HEK293 (cell line): ENCODE results near the gene CTNNA2.

ENCODE experiments used
- CTCF ChIA-PET: fragments of 350-600 bp; formaldehyde crosslinking; extraction: SDS; loops from one replicate; lab custom pipeline; 2021; ENCODE audit warnings: antibody characterized with exemption; lab: Yijun Ruan, JAX
- POLR2A ChIA-PET: fragments of 300-600 bp; formaldehyde crosslinking; extraction: SDS; loops from one replicate; lab custom pipeline; 2020; ENCODE audit warnings: antibody characterized with exemption, inconsistent platforms; lab: Yijun Ruan, JAX
- H3K27ac ChIP-seq: fragments of 200-500 bp; sonication (Bioruptor generic); 2 replicates; pipeline ENCODE4 v1.5.1; 2014; ENCODE audit warnings: low read depth, low read length, control low read depth, inconsistent platforms; ENCODE audit errors: extremely low read depth
- H3K36me3 ChIP-seq, 2 experiments: fragments of 200-500 bp in 1 of 2; sonication (Bioruptor generic) in 1 of 2; 1 replicate in 1 of 2; 2 replicates in 1 of 2; pipeline ENCODE4 v1.5.1; 2014 to 2017; ENCODE audit warnings: inconsistent platforms in 2 of 2, low read length in 2 of 2; ENCODE audit not compliant: control insufficient read depth in 2 of 2, insufficient read depth in 1 of 2
- H3K4me1 ChIP-seq: fragments of 200-500 bp; sonication (Bioruptor generic); 2 replicates; pipeline ENCODE4 v1.5.1; 2014; ENCODE audit warnings: mild to moderate bottlenecking, low read length, inconsistent platforms; ENCODE audit not compliant: control insufficient read depth, insufficient read depth
- H3K4me3 ChIP-seq: 2 replicates; pipeline ENCODE4 v1.5.1; 2011; ENCODE audit warnings: low read depth, mild to moderate bottlenecking, control low read depth, low read length, moderate library complexity
- H3K9me3 ChIP-seq: fragments of 200-500 bp; sonication (Bioruptor generic); 2 replicates; pipeline ENCODE4 v1.5.1; 2014; ENCODE audit warnings: low read depth, low read length, inconsistent platforms; ENCODE audit not compliant: control insufficient read depth, insufficient read depth
- BCL11A ChIP-seq: fragments of 450-650 bp; formaldehyde crosslinking; IDR thresholded peaks from 2 replicates; pipeline ENCODE4 v1.5.1; 2016; ENCODE audit warnings: low read depth, missing biosample characterization, missing genetic modification characterization
- GFI1B ChIP-seq: fragments of 450-650 bp; formaldehyde crosslinking; IDR thresholded peaks from 2 replicates; pipeline ENCODE4 v1.5.1; 2016; ENCODE audit warnings: missing biosample characterization, missing genetic modification characterization
- HOXC10 ChIP-seq: sonication (generic); formaldehyde crosslinking; IDR thresholded peaks from 2 replicates; pipeline ENCODE4 v1.8.1; 2023; ENCODE audit warnings: mild to moderate bottlenecking, missing genetic modification reagents
- PATZ1 ChIP-seq: fragments of 450-650 bp; formaldehyde crosslinking; IDR thresholded peaks from 2 replicates; pipeline ENCODE4 v1.5.1; 2016; ENCODE audit warnings: missing biosample characterization, missing genetic modification characterization
- SP3 ChIP-seq: fragments of 450-650 bp; formaldehyde crosslinking; IDR thresholded peaks from 2 replicates; pipeline ENCODE4 v1.5.1; 2016; ENCODE audit warnings: missing biosample characterization, missing genetic modification characterization
- SP7 ChIP-seq: fragments of 450-650 bp; formaldehyde crosslinking; IDR thresholded peaks from 2 replicates; pipeline ENCODE4 v1.5.1; 2016; ENCODE audit warnings: missing biosample characterization, missing genetic modification characterization
- ZBTB11 ChIP-seq: fragments of 450-650 bp; formaldehyde crosslinking; conservative IDR thresholded peaks from 2 replicates; pipeline ENCODE4 v1.5.1; 2016; ENCODE audit warnings: low read depth, missing biosample characterization, missing genetic modification characterization
- ZBTB48 ChIP-seq: fragments of 450-650 bp; formaldehyde crosslinking; IDR thresholded peaks from 2 replicates; pipeline ENCODE4 v1.5.1; 2016; ENCODE audit warnings: missing biosample characterization, missing genetic modification characterization
- ZIC2 ChIP-seq: fragments of 450-650 bp; formaldehyde crosslinking; IDR thresholded peaks from 2 replicates; pipeline ENCODE4 v1.5.1; 2016; ENCODE audit warnings: missing biosample characterization, missing genetic modification characterization
- ZNF10 ChIP-seq: fragments of 450-650 bp; formaldehyde crosslinking; IDR thresholded peaks from 2 replicates; pipeline ENCODE4 v1.5.1; 2017; ENCODE audit warnings: missing biosample characterization, missing genetic modification characterization
- ZNF169 ChIP-seq: fragments of 450-650 bp; formaldehyde crosslinking; IDR thresholded peaks from 2 replicates; pipeline ENCODE4 v1.5.1; 2016; ENCODE audit warnings: missing biosample characterization, missing genetic modification characterization
- ZNF280C ChIP-seq: fragments of 450-650 bp; formaldehyde crosslinking; IDR thresholded peaks from 2 replicates; pipeline ENCODE4 v1.5.1; 2016; ENCODE audit warnings: missing biosample characterization, missing genetic modification characterization
- ZNF341 ChIP-seq: fragments of 450-650 bp; formaldehyde crosslinking; IDR thresholded peaks from 2 replicates; pipeline ENCODE4; 2016; ENCODE audit warnings: low read depth, missing biosample characterization, missing genetic modification characterization
- ZNF521 ChIP-seq: fragments of 450-650 bp; formaldehyde crosslinking; IDR thresholded peaks from 2 replicates; pipeline ENCODE4 v1.5.1; 2017; ENCODE audit warnings: missing biosample characterization, mild to moderate bottlenecking, missing genetic modification characterization
- ZNF544 ChIP-seq: fragments of 450-650 bp; formaldehyde crosslinking; IDR thresholded peaks from 2 replicates; pipeline ENCODE4 v1.5.0; 2017; ENCODE audit warnings: missing biosample characterization, missing genetic modification characterization
- ZNF558 ChIP-seq: fragments of 450-650 bp; formaldehyde crosslinking; IDR thresholded peaks from 2 replicates; pipeline ENCODE4 v1.5.1; 2016; ENCODE audit warnings: missing biosample characterization, missing genetic modification characterization
- ZNF701 ChIP-seq: fragments of 450-650 bp; formaldehyde crosslinking; IDR thresholded peaks from 2 replicates; pipeline ENCODE4 v1.5.1; 2016; ENCODE audit warnings: missing biosample characterization, missing genetic modification characterization
- TF ChIP-seq, protein P1 (sequence below): fragments of 450-650 bp; formaldehyde crosslinking; IDR thresholded peaks from 2 replicates; pipeline ENCODE4 v1.5.1; 2016; ENCODE audit warnings: missing biosample characterization, missing genetic modification characterization
- TF ChIP-seq, protein P2 (sequence below): fragments of 450-650 bp; formaldehyde crosslinking; IDR thresholded peaks from 2 replicates; pipeline ENCODE4 v1.5.1; 2016; ENCODE audit warnings: missing biosample characterization, missing genetic modification characterization, borderline replicate concordance
- TF ChIP-seq, protein P3 (sequence below): fragments of 450-650 bp; formaldehyde crosslinking; IDR thresholded peaks from 2 replicates; pipeline ENCODE4 v1.5.1; 2017; ENCODE audit warnings: missing biosample characterization, mild to moderate bottlenecking, missing genetic modification characterization, moderate library complexity

The CTNNA2 gene

GRCh38 chr2:80014637-80015036 lies 501.8 kb downstream of the CTNNA2 start:
- no peaks in the 10 kb centered on the region for H3K4me1 ChIP-seq
- H3K9me3 ChIP-seq: no peaks in the 10 kb centered on the region
- TF ChIP-seq HOXC10 (CRISPR knock-in tag) (no peak), SP7 (no peak), ZBTB11 (tag by site-specific recombination) (no peak), SP3 (no peak), GFI1B (tag by site-specific recombination) (no peak), ZNF521 (no peak)
- H3K27ac ChIP-seq: no peak overlapping the region
- POLR2A ChIA-PET: no interaction called here
- CTCF ChIA-PET: no interaction called here
- H3K36me3 ChIP-seq: no peaks in the 10 kb centered on the region
- no peak overlapping the region for H3K4me3 ChIP-seq

DNA sequence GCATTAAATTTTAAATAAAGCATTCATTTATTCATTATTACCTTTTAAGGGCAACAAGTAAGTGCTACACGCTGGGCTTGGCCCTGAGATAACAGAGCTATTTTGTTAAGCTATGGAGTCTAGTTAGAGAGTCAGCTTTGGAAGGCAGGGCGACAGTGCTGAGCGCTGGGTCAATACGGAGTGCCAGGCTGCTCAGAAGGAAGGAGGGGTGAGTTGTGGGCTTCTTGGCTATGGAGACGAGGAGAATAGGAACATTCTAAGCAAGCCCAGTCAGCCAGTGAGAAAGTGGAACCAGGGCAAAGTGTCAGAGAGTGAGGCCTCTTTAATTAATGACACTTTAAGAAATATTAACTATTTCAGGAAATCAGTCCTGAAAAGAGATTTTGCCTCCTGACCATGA lies 503.3 kb downstream of the CTNNA2 start:
- Histone ChIP-seq H3K27ac (no peak overlapping the region), H3K9me3 (no peaks in the 10 kb centered on the region), H3K4me3 (no peak overlapping the region), H3K4me1 (no peaks in the 10 kb centered on the region), H3K36me3 (no peaks in the 10 kb centered on the region)
- ChIA-PET POLR2A (no interaction called here), CTCF (interaction anchor here (0.8 kb wide), 1 partner anchor 9 kb away, joined by 3 read pairs; no protein-coding TSS in a partner anchor)
- TF ChIP-seq ZNF169 (tag by site-specific recombination) (no peak), ZNF280C (tag by site-specific recombination) (no peak), BCL11A (tag by site-specific recombination) (no peak), ZNF701 (tag by site-specific recombination) (no peak), ZNF558 (tag by site-specific recombination) (no peak), ZBTB48 (tag by site-specific recombination) (no peak), ZNF544 (tag by site-specific recombination) (no peak), ZNF10 (tag by site-specific recombination) (no peak), ZIC2 (tag by site-specific recombination) (no peak), PATZ1 (tag by site-specific recombination) (no peak), ZNF341 (tag by site-specific recombination) (no peak)
- TF ChIP-seq, protein P1, sequence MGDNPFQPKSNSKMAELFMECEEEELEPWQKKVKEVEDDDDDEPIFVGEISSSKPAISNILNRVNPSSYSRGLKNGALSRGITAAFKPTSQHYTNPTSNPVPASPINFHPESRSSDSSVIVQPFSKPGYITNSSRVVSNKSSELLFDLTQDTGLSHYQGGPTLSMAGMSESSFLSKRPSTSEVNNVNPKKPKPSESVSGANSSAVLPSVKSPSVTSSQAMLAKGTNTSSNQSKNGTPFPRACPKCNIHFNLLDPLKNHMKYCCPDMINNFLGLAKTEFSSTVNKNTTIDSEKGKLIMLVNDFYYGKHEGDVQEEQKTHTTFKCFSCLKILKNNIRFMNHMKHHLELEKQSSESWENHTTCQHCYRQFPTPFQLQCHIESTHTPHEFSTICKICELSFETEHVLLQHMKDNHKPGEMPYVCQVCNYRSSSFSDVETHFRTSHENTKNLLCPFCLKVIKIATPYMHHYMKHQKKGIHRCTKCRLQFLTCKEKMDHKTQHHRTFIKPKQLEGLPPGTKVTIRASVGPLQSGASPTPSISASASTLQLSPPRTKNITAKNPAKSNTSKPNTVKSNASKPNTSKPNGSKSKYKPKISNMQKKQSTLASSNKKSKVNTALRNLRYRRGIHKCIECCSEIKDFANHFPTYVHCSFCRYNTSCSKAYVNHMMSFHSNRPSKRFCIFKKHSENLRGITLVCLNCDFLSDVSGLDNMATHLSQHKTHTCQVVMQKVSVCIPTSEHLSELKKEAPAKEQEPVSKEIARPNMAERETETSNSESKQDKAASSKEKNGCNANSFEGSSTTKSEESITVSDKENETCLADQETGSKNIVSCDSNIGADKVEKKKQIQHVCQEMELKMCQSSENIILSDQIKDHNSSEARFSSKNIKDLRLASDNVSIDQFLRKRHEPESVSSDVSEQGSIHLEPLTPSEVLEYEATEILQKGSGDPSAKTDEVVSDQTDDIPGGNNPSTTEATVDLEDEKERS (tag by site-specific recombination): no peak
- TF ChIP-seq, protein P2, sequence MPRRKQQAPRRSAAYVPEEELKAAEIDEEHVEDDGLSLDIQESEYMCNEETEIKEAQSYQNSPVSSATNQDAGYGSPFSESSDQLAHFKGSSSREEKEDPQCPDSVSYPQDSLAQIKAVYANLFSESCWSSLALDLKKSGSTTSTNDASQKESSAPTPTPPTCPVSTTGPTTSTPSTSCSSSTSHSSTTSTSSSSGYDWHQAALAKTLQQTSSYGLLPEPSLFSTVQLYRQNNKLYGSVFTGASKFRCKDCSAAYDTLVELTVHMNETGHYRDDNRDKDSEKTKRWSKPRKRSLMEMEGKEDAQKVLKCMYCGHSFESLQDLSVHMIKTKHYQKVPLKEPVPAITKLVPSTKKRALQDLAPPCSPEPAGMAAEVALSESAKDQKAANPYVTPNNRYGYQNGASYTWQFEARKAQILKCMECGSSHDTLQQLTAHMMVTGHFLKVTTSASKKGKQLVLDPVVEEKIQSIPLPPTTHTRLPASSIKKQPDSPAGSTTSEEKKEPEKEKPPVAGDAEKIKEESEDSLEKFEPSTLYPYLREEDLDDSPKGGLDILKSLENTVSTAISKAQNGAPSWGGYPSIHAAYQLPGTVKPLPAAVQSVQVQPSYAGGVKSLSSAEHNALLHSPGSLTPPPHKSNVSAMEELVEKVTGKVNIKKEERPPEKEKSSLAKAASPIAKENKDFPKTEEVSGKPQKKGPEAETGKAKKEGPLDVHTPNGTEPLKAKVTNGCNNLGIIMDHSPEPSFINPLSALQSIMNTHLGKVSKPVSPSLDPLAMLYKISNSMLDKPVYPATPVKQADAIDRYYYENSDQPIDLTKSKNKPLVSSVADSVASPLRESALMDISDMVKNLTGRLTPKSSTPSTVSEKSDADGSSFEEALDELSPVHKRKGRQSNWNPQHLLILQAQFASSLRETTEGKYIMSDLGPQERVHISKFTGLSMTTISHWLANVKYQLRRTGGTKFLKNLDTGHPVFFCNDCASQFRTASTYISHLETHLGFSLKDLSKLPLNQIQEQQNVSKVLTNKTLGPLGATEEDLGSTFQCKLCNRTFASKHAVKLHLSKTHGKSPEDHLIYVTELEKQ (tag by site-specific recombination): no peak
- TF ChIP-seq, protein P3, sequence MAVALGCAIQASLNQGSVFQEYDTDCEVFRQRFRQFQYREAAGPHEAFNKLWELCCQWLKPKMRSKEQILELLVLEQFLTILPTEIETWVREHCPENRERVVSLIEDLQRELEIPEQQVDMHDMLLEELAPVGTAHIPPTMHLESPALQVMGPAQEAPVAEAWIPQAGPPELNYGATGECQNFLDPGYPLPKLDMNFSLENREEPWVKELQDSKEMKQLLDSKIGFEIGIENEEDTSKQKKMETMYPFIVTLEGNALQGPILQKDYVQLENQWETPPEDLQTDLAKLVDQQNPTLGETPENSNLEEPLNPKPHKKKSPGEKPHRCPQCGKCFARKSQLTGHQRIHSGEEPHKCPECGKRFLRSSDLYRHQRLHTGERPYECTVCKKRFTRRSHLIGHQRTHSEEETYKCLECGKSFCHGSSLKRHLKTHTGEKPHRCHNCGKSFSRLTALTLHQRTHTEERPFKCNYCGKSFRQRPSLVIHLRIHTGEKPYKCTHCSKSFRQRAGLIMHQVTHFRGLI (tag by site-specific recombination): no peak
